Stimulated activated CD8-positive, alpha-beta memory T cell treated with anti-CD3 and anti-CD28 coated beads, Interleukin-12 subunit alpha, Interleukin-12 subunit beta, amount 100 ng/mL, for 24 hours (primary cell): Measurements from ENCODE around the gene CCDC6.
"Not testable (repeated sequence)": the region's sequence is repeated elsewhere in the genome, so short reads cannot be mapped to it uniquely, and the experiment has no call there.

ENCODE experiments used
- DNase-seq: peaks from one replicate; pipeline ENCODE4 v3.0.0-alpha.2; 2020; ENCODE audit errors: extremely low read depth

Gene CCDC6

GRCh38 chr10:59812519-59813122 lies 93.7 kb downstream of the CCDC6 start:
- DNase-seq = no peak

- DNase-seq = no peak
These were observed 96.7 kb downstream of the CCDC6 start for GRCh38 chr10:59809644-59809974.

GRCh38 chr10:59808896-59809643 lies 97.3 kb downstream of the CCDC6 start:
- peak; percentile 32 for DNase-seq

- DNase-seq = no peak
These were observed 98.4 kb downstream of the CCDC6 start for GRCh38 chr10:59807629-59808620.

- DNase-seq = no peak
These were observed 101.3 kb downstream of the CCDC6 start for GRCh38 chr10:59805014-59805413.

- DNase-seq = no peak
These were observed 102.1 kb downstream of the CCDC6 start for GRCh38 chr10:59804220-59804619.

GRCh38 chr10:59803714-59804113 lies 102.6 kb downstream of the CCDC6 start:
- DNase-seq = no peak

GRCh38 chr10:59801171-59801570 lies 105.2 kb downstream of the CCDC6 start:
- DNase-seq = no peak

GRCh38 chr10:59799421-59799820 lies 106.9 kb downstream of the CCDC6 start:
- DNase-seq = no peak

- no peak for DNase-seq
These were observed 112.4 kb downstream of the CCDC6 start for GRCh38 chr10:59793919-59794318.

GRCh38 chr10:59792812-59793211 lies 113.5 kb downstream of the CCDC6 start:
- no peak for DNase-seq

GRCh38 chr10:59791601-59792000 lies 114.8 kb downstream of the CCDC6 start:
- DNase-seq = no peak

- not testable (repeated sequence) for DNase-seq
These were observed 116.3 kb downstream of the CCDC6 start for GRCh38 chr10:59790080-59790479.

- not testable (repeated sequence) for DNase-seq
These were observed 117.4 kb downstream of the CCDC6 start for GRCh38 chr10:59788914-59789313.

- DNase-seq = not testable (repeated sequence)
These were observed 119.3 kb downstream of the CCDC6 start for GRCh38 chr10:59787032-59787431.

- DNase-seq = not testable (repeated sequence)
These were observed 120.9 kb downstream of the CCDC6 start for GRCh38 chr10:59785476-59785875.

- DNase-seq = no peak
These were observed 124.8 kb downstream of the CCDC6 start for GRCh38 chr10:59781511-59781910.

GRCh38 chr10:59779756-59780533 lies 126.4 kb downstream of the CCDC6 start:
- DNase-seq = no peak

GRCh38 chr10:59774451-59774850 lies 131.9 kb downstream of the CCDC6 start:
- DNase-seq = no peak

- DNase-seq = no peak
These were observed 133.3 kb downstream of the CCDC6 start for GRCh38 chr10:59773088-59773487.

- no peak for DNase-seq
These were observed 135.1 kb downstream of the CCDC6 start for GRCh38 chr10:59771162-59771807.
